ENCODE measurements around the gene ZNF354C.

GRCh38 chr5:179055436-179055835 is 4.7 kb upstream of the ZNF354C start:
- TF ChIP-seq CTCF (IDR thresholded peaks at IDR 0.05) (no peak), POLR2A (IDR thresholded peaks at IDR 0.05) (no peak)
